Measurements from ENCODE around the gene RPL35. TPM values are rescaled to one million over a fixed set of nuclear protein-coding genes. Genes with fewer than 3 reads are reported as not detected.

RPL35 gene
- total and polyA plus RNA-seq, 2 experiments from 2014 or later = 1,202 to 4,143 TPM

Small RNAs within 50 kb of the gene (small RNA-seq; reads per million reads assigned to genes)
- gene RNU4-82P (ENCODE audit: low replicate concordance) = not detected

Other genes with a start within 250 kb of the RPL35 start
- 125 and 139 TPM in 2 replicates for gene NR6A1, start 90.6 kb downstream of the RPL35 start, total RNA-seq (2014; rRNA removed; shearing (Covaris generic))
- gene NR6A1, start 90.6 kb downstream of the RPL35 start, polyA plus RNA-seq (2016; fragmentation: Nextera tagmentation; extraction: Ambion mirVana) = 40.9 and 44.2 TPM in 2 replicates
- gene OLFML2A, start 84.8 kb downstream of the RPL35 start, total RNA-seq (2014; rRNA removed; shearing (Covaris generic)) = 6.4 and 6.7 TPM in 2 replicates
- 1.1 TPM in 2 replicates for gene OLFML2A, start 84.8 kb downstream of the RPL35 start, polyA plus RNA-seq (2016; fragmentation: Nextera tagmentation; extraction: Ambion mirVana)
- not detected in 2 replicates for gene WDR38, start 8.5 kb downstream of the RPL35 start, total RNA-seq (2014; rRNA removed; shearing (Covaris generic))
- gene WDR38, start 8.5 kb downstream of the RPL35 start, polyA plus RNA-seq (2016; fragmentation: Nextera tagmentation; extraction: Ambion mirVana) = not detected in 2 replicates
- 35.9 and 41.2 TPM in 2 replicates for gene ARPC5L, start 173 bp upstream of the RPL35 start, total RNA-seq (2014; rRNA removed; shearing (Covaris generic))
- 84.5 and 87.3 TPM in 2 replicates for gene ARPC5L, start 173 bp upstream of the RPL35 start, polyA plus RNA-seq (2016; fragmentation: Nextera tagmentation; extraction: Ambion mirVana)
- 6.1 and 14.7 TPM in 2 replicates for gene GOLGA1, start 79.1 kb upstream of the RPL35 start, total RNA-seq (2014; rRNA removed; shearing (Covaris generic))
- 8.0 and 8.8 TPM in 2 replicates for gene GOLGA1, start 79.1 kb upstream of the RPL35 start, polyA plus RNA-seq (2016; fragmentation: Nextera tagmentation; extraction: Ambion mirVana)

Data from GM23338 (cell line).